ENCODE data around the gene DOK4.

DNA sequence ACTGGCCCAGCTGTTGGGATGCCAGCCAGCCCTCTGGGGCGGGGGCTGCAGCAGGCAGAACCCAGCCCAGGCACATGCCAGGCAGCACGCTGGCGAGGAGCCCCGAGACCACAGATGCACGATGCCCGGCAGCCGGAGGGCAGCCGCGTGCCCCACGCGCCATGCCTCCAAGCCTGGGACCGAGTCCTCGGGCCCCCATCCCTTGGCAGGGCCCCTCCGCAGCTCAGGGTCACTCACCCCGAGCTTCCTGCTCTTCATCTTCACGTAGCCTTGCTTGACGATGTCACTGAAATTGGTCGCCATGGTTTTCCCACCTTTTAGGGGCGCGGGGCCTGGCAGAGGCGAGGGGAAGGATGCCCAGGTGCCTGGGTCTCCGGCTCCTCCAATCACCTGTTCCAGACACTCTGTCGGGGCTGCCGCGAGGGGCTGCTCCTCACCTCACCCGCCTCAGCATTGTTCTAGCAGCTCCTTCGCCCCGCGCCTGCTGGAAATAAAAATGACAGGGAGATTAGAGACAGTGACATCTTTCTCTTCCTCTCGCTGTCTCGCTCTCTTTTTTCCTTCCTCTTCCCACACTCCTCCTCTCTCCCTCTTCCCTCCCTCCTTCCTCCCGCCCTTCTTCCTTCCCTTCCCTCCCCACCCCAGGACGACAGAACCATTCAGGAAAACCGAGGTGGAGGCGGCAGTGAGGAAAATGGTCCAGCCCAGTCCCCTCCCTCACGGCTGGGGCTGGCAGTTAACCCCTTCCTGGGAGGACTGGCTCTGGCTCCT, 6.9 kb downstream of the DOK4 start:
- TF ChIP-seq, protein P1, sequence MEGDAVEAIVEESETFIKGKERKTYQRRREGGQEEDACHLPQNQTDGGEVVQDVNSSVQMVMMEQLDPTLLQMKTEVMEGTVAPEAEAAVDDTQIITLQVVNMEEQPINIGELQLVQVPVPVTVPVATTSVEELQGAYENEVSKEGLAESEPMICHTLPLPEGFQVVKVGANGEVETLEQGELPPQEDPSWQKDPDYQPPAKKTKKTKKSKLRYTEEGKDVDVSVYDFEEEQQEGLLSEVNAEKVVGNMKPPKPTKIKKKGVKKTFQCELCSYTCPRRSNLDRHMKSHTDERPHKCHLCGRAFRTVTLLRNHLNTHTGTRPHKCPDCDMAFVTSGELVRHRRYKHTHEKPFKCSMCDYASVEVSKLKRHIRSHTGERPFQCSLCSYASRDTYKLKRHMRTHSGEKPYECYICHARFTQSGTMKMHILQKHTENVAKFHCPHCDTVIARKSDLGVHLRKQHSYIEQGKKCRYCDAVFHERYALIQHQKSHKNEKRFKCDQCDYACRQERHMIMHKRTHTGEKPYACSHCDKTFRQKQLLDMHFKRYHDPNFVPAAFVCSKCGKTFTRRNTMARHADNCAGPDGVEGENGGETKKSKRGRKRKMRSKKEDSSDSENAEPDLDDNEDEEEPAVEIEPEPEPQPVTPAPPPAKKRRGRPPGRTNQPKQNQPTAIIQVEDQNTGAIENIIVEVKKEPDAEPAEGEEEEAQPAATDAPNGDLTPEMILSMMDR (IDR thresholded peaks at IDR 0.05): no peak
- no peak for TF ChIP-seq POLR2A (IDR thresholded peaks at IDR 0.05)

All from uterus (tissue), 2 donors.